ENCODE measurements around the gene STXBP2. TPM values are rescaled to one million over a fixed set of nuclear protein-coding genes. Genes with fewer than 3 reads are reported as not detected.

Gene STXBP2
- total RNA-seq, 1 donor from 2014 or later: 48.0 TPM

DNA sequence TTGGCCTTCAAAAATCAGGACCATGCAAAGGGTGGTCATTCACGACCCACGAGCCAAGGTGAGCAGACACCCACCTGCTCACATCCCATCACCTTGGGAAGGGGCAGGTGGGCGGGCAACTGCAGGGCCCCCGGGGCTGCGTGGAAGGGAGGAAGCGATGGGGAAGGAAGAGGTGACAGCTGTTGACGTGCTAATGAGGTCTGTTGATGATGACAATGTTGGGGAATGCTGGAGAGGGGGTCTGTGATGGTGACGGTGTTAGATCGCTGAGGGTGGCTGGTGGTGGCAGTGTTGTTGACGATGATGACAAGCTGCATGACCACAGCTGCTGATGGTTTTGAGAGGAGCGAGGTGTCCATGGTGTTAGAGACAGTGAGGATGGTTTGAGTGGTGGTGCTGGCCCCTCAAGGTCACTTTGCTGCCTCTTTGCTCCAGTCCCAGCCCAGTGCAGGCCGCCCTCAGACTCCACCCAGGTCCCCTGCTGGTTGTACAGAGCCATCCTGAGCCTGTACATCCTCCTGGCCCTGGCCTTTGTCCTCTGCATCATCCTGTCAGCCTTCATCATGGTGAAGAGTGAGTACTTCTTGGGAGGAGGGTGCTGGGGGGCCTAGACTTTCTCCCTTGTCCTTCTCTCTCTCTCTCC lies 40.9 kb downstream of the STXBP2 start:
- DNase-seq (ENCODE audit: low spot score): no peak
- ATAC-seq: no peak

DNA sequence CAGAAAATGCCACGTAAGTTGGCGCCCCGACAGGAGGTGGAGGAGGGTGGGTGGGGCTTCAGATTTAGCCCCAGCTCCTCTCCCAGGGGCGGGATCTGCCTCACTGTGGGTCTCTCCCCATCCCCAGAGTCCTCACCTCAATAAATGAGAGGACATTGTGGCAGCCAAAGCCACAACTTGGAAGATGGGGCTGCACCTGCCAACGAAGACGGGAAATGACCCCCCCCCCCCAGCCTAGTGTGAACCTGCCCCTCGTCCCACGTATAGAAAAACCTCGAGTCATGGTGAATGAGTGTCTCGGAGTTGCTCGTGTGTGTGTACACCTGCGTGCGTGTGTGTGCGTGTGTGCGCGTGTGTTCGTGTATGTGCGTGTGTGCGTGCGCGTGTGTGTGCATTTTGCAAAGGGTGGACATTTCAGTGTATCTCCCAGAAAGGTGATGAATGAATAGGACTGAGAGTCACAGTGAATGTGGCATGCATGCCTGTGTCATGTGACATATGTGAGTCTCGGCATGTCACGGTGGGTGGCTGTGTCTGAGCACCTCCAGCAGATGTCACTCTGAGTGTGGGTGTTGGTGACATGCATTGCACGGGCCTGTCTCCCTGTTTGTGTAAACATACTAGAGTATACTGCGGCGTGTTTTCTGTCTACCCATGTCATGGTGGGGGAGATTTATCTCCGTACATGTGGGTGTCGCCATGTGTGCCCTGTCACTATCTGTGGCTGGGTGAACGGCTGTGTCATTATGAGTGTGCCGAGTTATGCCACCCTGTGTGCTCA lies 42.3 kb downstream of the STXBP2 start:
- DNase-seq (ENCODE audit: low spot score): no peak
- peak; percentile 41 for ATAC-seq

DNA sequence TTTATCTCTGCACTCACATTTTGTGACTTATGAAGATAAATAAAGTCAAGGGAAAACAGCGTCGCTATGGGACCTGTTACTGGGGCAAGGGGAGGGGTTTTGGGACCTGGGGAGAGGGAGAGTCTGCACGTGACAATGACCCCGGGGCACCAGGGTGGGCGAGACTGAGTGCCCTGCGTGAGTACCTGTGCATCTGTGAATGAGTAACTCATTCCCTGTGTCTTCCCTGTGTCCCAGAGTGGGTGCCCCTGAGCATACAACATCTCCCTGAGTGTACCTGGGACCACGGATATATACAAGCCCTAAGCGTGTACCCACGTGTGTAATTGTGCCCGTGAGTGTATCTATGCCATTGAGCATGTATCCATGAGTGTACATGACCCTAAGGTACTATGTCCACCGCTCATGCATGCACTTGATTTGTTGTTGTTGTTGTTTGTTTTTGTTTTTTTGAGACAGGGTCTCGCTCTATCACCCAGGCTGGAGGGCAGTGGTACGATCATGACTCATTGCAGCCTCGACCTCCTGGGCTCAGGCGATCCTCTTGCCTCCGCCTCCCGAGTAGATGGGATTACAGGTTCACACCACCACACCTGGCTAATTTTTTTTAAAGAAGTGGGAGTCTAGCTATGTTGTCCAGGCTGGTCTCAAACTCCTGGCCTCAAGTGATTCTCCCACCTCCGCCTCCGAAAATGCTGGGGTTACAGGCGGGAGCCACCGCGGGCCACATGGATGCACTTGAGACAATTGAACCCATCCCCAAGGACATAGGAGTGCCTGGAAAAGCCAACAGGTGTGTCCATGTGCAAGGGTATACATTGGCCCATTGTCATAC lies 43.1 kb downstream of the STXBP2 start:
- ATAC-seq (no peak), DNase-seq (ENCODE audit: low spot score) (no peak)

DNA sequence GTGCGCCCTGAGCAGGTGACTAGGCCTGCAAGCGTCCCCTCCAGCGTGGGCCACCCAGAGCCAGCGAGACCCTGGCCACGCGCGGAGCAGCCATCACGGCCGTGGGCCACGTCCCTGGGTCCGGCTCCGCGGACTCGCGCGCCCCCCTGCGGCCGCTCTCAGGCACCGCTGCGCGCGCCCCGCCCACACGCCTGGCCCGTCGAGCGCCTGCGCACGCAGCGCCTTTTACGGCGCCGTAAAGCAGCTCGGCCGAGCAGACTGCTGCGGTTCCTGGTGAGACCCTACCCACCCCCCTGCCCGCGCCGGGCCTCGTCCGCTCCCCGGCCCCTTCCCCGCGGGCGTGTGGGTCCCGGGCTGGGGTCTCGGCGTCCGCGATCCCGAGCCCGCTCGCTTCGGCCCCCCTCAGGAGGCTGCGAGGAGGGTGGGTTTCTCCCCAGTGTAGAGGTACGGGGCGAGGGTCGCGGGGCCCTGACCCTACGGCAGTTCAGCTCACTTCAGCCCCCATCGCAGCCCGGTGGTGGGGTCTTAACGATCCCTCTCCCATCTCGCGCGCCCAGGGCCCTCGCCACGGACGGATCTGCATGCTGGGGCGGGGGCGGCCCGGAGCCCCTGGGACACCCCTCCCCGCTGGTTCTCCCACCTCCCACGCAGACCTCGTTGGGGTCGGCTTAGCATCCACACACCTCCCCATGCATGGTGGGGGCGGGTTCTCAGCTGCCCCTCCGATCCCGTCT lies 43.9 kb downstream of the STXBP2 start, which contains the start of gene TRAPPC5:
TSS of gene TRAPPC5 (plus strand) at position 228 of the 734 bp plus-strand sequence. CDS start 1,421 bp downstream, outside the sequence.
- peak; percentile 94 for ATAC-seq
- DNase-seq (ENCODE audit: low spot score): peak; percentile 89

DNA sequence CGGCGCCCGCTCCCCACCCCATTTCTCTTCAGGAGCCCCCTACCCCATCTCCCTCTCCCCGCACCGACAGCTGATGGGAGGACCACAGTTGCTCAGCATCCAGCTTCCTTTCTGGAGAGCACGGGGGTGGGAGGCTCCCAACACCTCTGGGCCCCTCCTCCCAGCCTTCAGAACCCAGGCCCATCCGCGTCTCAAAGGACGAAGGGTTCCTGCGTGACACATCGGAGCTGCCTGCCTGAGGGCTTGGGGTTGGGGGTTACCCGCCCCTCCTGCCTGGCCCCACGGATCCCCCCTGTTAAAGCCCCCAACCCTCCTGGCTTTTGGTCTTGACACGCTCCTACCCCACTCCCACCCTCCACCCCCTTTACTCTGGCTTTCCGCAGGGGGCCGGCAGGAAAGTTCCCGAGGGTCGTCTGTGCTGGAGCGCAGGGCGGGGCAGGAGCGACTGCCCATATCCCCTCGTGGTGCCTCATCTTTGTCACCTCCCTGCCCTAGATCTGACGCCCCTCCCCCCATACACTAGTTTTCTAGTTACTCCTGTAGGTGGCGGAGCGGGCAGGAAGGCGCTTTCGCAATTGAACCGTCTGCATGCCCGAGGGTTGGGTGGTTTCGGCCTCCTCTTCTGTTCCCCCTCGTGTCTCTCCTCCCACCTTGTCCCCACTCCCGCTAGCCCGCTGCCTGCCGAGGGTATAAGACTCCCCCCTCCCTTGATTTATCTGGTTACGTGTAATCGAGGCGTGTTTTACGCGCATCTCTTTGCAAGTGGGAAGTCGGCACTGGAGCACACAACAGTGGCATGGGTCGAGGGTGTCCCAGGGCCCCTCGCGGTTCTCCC lies 44.6 kb downstream of the STXBP2 start:
- peak; percentile 78 for DNase-seq (ENCODE audit: low spot score)
- peak; percentile 70 for ATAC-seq

DNA sequence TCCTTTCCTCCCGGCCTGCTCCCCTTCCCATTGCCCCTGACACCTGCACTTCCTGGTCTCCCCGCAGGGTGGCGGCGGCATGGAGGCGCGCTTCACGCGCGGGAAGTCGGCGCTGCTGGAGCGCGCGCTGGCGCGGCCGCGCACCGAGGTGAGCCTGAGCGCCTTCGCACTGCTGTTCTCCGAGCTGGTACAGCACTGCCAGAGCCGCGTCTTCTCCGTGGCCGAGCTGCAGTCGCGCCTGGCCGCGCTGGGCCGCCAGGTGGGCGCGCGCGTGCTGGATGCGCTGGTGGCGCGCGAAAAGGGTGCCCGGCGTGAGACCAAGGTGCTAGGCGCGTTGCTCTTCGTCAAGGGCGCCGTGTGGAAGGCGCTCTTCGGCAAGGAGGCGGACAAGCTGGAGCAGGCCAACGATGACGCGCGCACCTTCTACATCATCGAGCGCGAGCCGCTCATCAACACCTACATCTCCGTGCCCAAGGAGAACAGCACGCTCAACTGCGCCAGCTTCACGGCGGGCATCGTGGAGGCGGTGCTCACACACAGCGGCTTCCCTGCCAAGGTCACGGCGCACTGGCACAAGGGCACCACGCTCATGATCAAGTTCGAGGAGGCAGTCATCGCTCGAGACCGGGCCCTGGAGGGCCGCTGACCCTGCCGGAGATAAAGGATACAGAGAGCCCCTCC lies 45.4 kb downstream of the STXBP2 start:
- DNase-seq (ENCODE audit: low spot score): no peak
- no peak for ATAC-seq

DNA sequence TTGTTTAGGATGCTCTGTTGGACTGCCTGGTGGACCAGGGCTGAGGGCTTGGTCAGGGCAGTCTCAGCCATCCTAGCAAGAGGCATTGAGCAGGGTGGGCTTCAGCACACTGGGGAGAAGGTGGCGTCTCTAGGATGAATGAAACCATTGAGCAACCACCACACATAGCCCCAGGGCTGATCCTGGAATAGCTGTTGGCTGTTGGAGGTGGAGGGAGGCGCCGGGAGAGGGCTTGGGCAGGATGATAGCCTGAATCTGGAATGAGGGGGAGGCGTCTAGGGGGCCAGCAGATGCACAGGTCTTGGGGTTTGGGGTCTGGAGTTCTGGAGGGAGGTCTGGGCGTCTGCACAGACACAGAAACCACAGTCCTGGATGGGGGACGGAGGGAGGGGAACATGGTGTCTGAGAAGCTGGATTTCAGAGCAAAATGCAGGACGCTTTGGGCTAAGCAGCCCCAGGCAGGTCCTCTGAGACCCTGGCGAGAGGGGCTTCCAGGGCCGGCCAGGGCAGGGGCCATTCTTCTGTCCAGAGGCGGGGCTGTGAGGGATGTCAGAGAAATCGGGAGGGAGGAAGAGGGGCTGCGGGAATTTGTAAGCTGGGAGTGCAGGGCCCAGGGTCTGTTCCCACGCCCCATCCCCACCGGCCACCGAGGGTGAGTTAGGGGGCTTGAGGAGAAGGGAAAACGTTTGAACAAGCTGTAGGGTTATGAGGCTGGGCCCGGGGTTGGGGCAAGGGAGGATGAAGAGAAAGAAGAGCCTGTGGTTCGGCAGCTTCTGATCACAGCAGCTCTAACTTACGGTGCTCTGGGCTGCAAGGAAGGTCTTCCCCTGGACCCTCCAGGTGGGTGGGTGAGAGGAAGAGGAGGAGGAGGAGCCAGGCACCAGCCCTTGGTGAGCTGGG lies 48.9 kb downstream of the STXBP2 start:
- DNase-seq (ENCODE audit: low spot score): no peak
- ATAC-seq: no peak

DNA sequence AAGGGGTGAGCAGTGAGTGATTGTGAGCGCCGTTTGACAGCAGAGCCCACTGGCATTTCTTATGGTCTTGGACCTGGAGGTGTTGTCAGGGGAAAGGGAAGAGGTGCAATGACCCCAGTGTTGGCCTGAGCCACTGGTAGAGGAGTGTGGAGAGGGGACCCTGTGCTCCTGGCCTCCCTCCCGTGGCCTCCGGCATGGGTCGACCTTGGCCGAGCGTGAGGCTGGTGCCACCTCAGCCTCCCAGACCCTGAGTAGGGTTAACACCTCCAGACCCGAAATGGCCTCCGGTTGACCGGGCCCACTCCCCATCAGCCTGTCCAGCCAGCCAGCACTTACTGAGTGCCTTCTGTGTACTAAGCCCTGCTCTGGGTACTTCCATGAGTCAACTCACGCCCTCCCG lies 50.3 kb downstream of the STXBP2 start:
- ATAC-seq (no peak), DNase-seq (ENCODE audit: low spot score) (no peak)

DNA sequence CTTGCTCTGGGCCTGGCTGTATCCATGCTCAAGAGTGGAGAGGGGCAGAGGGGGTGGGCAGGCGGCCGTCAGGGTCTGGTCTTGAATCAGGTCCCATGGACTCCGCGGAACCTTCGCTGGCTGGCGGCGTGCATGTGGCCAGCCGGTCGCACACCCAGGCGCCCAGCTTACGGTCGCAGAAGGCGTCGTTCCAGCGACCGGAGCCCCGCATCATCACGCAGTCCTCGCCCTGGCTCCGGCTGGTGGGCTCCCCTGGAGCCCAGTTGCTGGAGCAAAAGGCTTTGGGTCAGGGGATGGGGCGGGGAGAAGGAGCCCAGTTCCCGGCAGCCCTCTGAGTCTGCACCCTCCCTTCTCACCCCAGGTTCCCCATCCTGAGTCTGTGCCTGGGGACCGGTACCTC lies 52.3 kb downstream of the STXBP2 start:
- DNase-seq (ENCODE audit: low spot score) (no peak), ATAC-seq (no peak)

DNA sequence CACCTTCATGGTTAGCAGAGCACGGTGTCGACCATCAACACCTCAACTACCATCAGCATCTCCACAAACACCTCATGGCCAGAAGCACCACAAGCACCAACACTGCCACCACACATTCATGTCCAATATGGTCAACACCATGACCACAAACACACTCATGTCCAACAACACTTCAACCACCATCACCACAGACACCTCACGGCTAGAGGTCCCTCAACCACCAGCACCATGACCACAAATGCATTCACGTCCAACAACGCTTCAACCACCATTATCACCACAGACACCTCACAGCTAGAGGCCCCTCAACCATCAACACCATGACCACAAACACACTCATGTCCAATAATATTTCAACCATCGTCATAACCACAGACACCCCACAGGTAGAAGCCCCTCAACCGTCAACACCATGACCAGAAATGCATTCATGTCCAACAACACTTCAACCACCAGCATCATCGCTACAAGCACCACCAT lies 53.9 kb downstream of the STXBP2 start:
- ATAC-seq (no peak), DNase-seq (ENCODE audit: low spot score) (no peak)

DNA sequence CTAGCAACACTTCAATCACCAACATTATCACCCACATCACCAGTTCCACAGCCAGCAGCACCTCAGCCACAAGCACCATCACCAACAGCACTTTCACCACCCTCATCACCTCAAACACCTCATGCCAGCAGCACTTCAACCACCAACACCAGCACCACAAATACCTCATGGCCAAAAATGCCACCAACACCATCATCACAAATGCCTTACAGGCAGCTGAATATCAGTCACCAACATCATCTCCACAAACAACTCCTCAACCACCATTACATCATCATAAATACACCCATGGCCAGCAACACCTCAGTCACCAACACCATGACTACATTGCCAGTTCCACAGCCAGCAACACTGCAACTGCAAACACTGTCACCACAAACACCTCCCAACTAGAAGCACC lies 54.6 kb downstream of the STXBP2 start:
- no peak for ATAC-seq
- no peak for DNase-seq (ENCODE audit: low spot score)

DNA sequence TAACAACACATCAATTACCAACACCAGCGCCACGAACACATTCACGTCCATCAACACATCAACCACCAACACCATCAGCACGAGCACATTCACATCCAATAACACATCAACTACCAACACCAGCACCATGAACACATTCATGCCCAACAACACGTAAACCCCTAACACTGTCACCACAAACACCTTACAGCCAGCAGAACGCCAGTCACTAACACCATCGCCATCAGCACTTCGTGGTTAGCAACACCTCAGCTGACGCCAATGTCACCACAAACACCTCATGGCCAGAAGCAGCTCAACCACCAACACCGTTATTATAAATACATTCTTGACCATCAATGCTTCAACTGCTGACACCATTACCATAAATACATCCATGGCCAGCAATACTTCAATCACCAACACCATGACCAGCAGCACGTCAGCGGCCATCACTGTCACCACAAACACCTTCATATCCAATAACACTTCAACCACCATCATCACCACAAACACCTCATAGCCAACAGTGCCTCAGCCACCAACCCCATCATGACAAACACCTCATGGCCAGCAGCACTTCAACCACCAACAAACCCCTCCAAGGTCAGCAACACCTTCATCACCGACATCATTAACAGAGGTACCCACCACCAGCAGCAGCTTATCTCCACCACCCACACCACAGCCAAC lies 55.6 kb downstream of the STXBP2 start:
- DNase-seq (ENCODE audit: low spot score): no peak
- ATAC-seq: no peak

DNA sequence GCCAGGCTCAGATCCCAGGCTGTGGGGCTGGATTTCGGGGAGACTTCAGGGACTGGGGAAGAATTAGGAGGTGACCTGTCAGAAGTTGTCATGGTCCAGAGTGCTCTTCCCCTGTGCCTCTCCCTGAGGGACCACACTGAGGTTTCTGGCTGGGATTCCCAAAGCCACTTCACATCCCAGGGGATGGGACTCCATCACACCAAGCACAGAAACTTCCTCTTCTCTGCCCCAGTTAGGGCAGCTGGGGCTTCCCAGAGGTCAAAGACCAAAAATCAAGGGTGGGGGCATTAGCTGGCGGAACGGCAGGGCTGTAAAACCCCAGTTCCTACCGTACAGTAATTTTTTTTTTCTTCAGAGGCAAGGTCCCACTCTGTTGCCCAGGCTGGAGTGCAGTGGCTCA lies 57.6 kb downstream of the STXBP2 start:
- no peak for ATAC-seq
- DNase-seq (ENCODE audit: low spot score): no peak

Other genes starting within 250 kb of the STXBP2 start
- 16.5 TPM for gene PEX11G, start 148.1 kb upstream of the STXBP2 start, total RNA-seq
- gene ZNF358, start 121.0 kb upstream of the STXBP2 start, total RNA-seq: 31.3 TPM
- gene MCOLN1, start 114.5 kb upstream of the STXBP2 start, total RNA-seq: 25.7 TPM
- gene PNPLA6, start 101.4 kb upstream of the STXBP2 start, total RNA-seq: 57.9 TPM
- 40.8 TPM for gene CAMSAP3, start 41.2 kb upstream of the STXBP2 start, total RNA-seq
- gene XAB2, start 7.6 kb upstream of the STXBP2 start, total RNA-seq: 21.2 TPM
- gene PET100, start 7.3 kb upstream of the STXBP2 start, total RNA-seq: 75.6 TPM
- gene PCP2, start 3.4 kb upstream of the STXBP2 start, total RNA-seq: 1.7 TPM
- not detected for gene RETN, start 31.9 kb downstream of the STXBP2 start, total RNA-seq
- gene MCEMP1, start 40.0 kb downstream of the STXBP2 start, total RNA-seq: 0.18 TPM
- 53.7 TPM for gene TRAPPC5, start 43.7 kb downstream of the STXBP2 start, total RNA-seq
- 0.45 TPM for gene FCER2, start 65.0 kb downstream of the STXBP2 start, total RNA-seq
- gene CLEC4G, start 95.0 kb downstream of the STXBP2 start, total RNA-seq: 34.3 TPM
- gene CD209, start 110.4 kb downstream of the STXBP2 start, total RNA-seq: 1.2 TPM
- 13.2 TPM for gene CLEC4M, start 126.1 kb downstream of the STXBP2 start, total RNA-seq
- gene EVI5L, start 193.1 kb downstream of the STXBP2 start, total RNA-seq: 4.8 TPM
- gene PRR36, start 237.3 kb downstream of the STXBP2 start, total RNA-seq: 0.15 TPM